IMR-90 (cell line): ENCODE data around the gene EPHA6. TPM values are rescaled to one million over a fixed set of nuclear protein-coding genes. Genes with fewer than 3 reads are reported as not detected.

Experiments used
- ATAC-seq: fragments of 200-7000 bp; cut with Tn5 transposase; 2 replicates; pipeline ENCODE4 v1.9.1; 2020; ENCODE audit warnings: low read depth, mild to moderate bottlenecking, moderate library complexity
- BruUV-seq: library from RNA; stranded (reverse); fragments of 400-500 nt; replicated peaks from 2 replicates; lab custom pipeline; 2021; lab: Mats Ljungman, UMichigan
- CTCF ChIA-PET: fragments of 300-600 bp; formaldehyde crosslinking; extraction: SDS; loops from one replicate; lab custom pipeline; 2021; ENCODE audit warnings: antibody characterized with exemption; lab: Yijun Ruan, JAX
- POLR2A ChIA-PET: fragments of 300-600 bp; sonication (Branson Sonifier 250); formaldehyde crosslinking; loops from one replicate; lab custom pipeline; 2022; ENCODE audit warnings: antibody characterized with exemption; ENCODE audit not compliant: unreplicated experiment; lab: Charles Lee
- DNase-seq: peaks from one replicate; pipeline ENCODE4 v3.0.0; 2013
- H2AFZ ChIP-seq: replicated peaks from 2 replicates; pipeline ENCODE3; 2013; ENCODE audit warnings: low read length, mild to moderate bottlenecking; ENCODE audit not compliant: poor library complexity
- H2AK5ac ChIP-seq: 2 replicates; pipeline ENCODE4 v1.6.1; 2013; ENCODE audit warnings: low read depth, low read length, inconsistent platforms
- H2AK9ac ChIP-seq: replicated peaks from 2 replicates; pipeline ENCODE3; 2013; ENCODE audit warnings: mild to moderate bottlenecking, low read depth, low read length, moderate library complexity; ENCODE audit not compliant: poor library complexity
- H2BK120ac ChIP-seq: 2 replicates; pipeline ENCODE4 v1.6.1; 2013; ENCODE audit warnings: low read depth, low read length, inconsistent platforms
- H2BK15ac ChIP-seq: 3 replicates; pipeline ENCODE4 v1.6.1; 2013; ENCODE audit warnings: low read depth, low read length, inconsistent platforms
- H2BK20ac ChIP-seq: 2 replicates; pipeline ENCODE4 v1.6.1; 2013; ENCODE audit warnings: low read depth, mild to moderate bottlenecking, inconsistent platforms, low read length, moderate library complexity
- H2BK5ac ChIP-seq: 2 replicates; pipeline ENCODE4 v1.6.1; 2013; ENCODE audit warnings: mild to moderate bottlenecking, low read depth, low read length, inconsistent platforms; ENCODE audit not compliant: poor library complexity, severe bottlenecking
- H3K14ac ChIP-seq: replicated peaks from 2 replicates; pipeline ENCODE4 v1.6.1; 2013; ENCODE audit warnings: low read depth, low read length, inconsistent platforms
- H3K18ac ChIP-seq: 2 replicates; pipeline ENCODE4 v1.6.1; 2013; ENCODE audit warnings: low read depth, low read length, control low read depth
- H3K23ac ChIP-seq: 2 replicates; pipeline ENCODE4 v1.6.1; 2013; ENCODE audit warnings: low read depth, low read length, inconsistent platforms
- H3K27ac ChIP-seq: 2 replicates; pipeline ENCODE4 v1.5.1; 2013; ENCODE audit warnings: mild to moderate bottlenecking, control low read depth, low read length; ENCODE audit not compliant: insufficient read depth
- H3K27me3 ChIP-seq: 2 replicates; pipeline ENCODE4 v1.6.1; 2013; ENCODE audit warnings: low read length; ENCODE audit not compliant: control insufficient read depth, insufficient read depth
- H3K36me3 ChIP-seq: 2 replicates; pipeline ENCODE4 v1.6.1; 2013; ENCODE audit warnings: low read length, mixed read lengths; ENCODE audit not compliant: control insufficient read depth, insufficient read depth
- H3K4ac ChIP-seq: 2 replicates; pipeline ENCODE4 v1.6.1; 2013; ENCODE audit warnings: low read depth, low read length, inconsistent platforms
- H3K4me1 ChIP-seq: 2 replicates; pipeline ENCODE4 v1.6.1; 2013; ENCODE audit warnings: low read length, mixed read lengths; ENCODE audit not compliant: control insufficient read depth, insufficient read depth
- H3K4me2 ChIP-seq: 2 replicates; pipeline ENCODE4 v1.6.1; 2013; ENCODE audit warnings: low read depth, mild to moderate bottlenecking, control low read depth, low read length, moderate library complexity
- H3K4me3 ChIP-seq: 2 replicates; pipeline ENCODE4 v1.5.1; 2013; ENCODE audit warnings: low read depth, mild to moderate bottlenecking, control low read depth, low read length, moderate library complexity; ENCODE audit not compliant: insufficient read depth
- H3K56ac ChIP-seq: 2 replicates; pipeline ENCODE4 v1.6.1; 2013; ENCODE audit warnings: low read length, inconsistent platforms; ENCODE audit not compliant: insufficient read depth; ENCODE audit errors: extremely low read depth
- H3K79me1 ChIP-seq, 2 experiments: 2 replicates each; pipeline ENCODE4 v1.6.1; 2013; ENCODE audit warnings: low read length in 2 of 2, inconsistent platforms in 1 of 2, low read depth in 1 of 2
- H3K9ac ChIP-seq: 2 replicates; pipeline ENCODE4 v1.6.1; 2013; ENCODE audit warnings: low read depth, low read length, control low read depth
- H3K9me1 ChIP-seq: 2 replicates; pipeline ENCODE4 v1.6.1; 2013; ENCODE audit warnings: low read length, inconsistent platforms; ENCODE audit not compliant: insufficient read depth
- H3K9me3 ChIP-seq: 2 replicates; pipeline ENCODE4 v1.6.1; 2013; ENCODE audit warnings: low read length; ENCODE audit not compliant: control insufficient read depth, insufficient read depth
- H4K20me1 ChIP-seq: 2 replicates; pipeline ENCODE4 v1.6.1; 2013; ENCODE audit warnings: low read length, inconsistent platforms; ENCODE audit not compliant: insufficient read depth
- H4K5ac ChIP-seq: 2 replicates; pipeline ENCODE4 v1.6.1; 2013; ENCODE audit warnings: mild to moderate bottlenecking, low read depth, low read length, control low read depth
- H4K8ac ChIP-seq, 2 experiments: 2 replicates each; pipeline ENCODE4 v1.6.1; 2013; ENCODE audit warnings: low read depth in 2 of 2, low read length in 2 of 2, control low read depth in 1 of 2, inconsistent platforms in 1 of 2
- H4K91ac ChIP-seq: 2 replicates; pipeline ENCODE4 v1.6.1; 2013; ENCODE audit warnings: low read depth, low read length, inconsistent platforms; ENCODE audit not compliant: insufficient read depth
- MAFK ChIP-seq: IDR thresholded peaks from 2 replicates; pipeline ENCODE4 v1.6.1; 2012; ENCODE audit warnings: low read depth, low read length, improper control_type of control experiment
- POLR2A ChIP-seq: IDR thresholded peaks from 2 replicates; pipeline ENCODE4 v1.6.1; 2012; ENCODE audit warnings: mild to moderate bottlenecking, low read depth, low read length
- RCOR1 ChIP-seq: IDR thresholded peaks from 2 replicates; pipeline ENCODE4 v1.6.1; 2012; ENCODE audit warnings: mild to moderate bottlenecking, low read length, improper control_type of control experiment; ENCODE audit not compliant: insufficient replicate concordance
- WGBS, 2 experiments: methylation state at CpG; one replicate each; pipeline versions ENCODE4 v1.1.5 to v1.1.7; 2013; ENCODE audit warnings: missing lambda C conversion rate in 2 of 2; ENCODE audit not compliant: insufficient read length in 1 of 2; ENCODE audit errors: extremely low coverage in 2 of 2; 5-methylcytosine and 5-hydroxymethylcytosine counted together
- dilution Hi-C: fragments of 300-500 bp; cut with HindIII; formaldehyde crosslinking; loops from one replicate; pipeline ENCODE4 v1.14.3; 2018; ENCODE audit warnings: low sequenced_read_pairs; ENCODE audit not compliant: unreplicated experiment
- in situ Hi-C: fragments of 300-500 bp; cut with MboI; formaldehyde crosslinking; loops from 3 replicates; pipeline ENCODE4 v1.14.3; 2019; ENCODE audit warnings: low sequenced_read_pairs, inconsistent platforms, mixed read lengths
- intact Hi-C: fragments of 100-400 bp; cut with micrococcal nuclease; formaldehyde crosslinking; loops from 2 replicates; pipeline ENCODE4 v1.10.0; 2022
- polyA plus RNA-seq, 3 experiments: library from polyadenylated mRNA; depleted of rRNA; stranded (reverse); fragments of >200 nt; gene quantifications; 2 replicates each; pipeline ENCODE4 v1.2.3, GENCODE V29; 2012; ENCODE audit warnings: low replicate concordance in 1 of 3
- total RNA-seq: library from RNA; depleted of rRNA; stranded (reverse); fragments of >200 nt; gene quantifications from 2 replicates; pipeline ENCODE4 v1.2.3, GENCODE V29; 2012

EPHA6 gene
- total and polyA plus RNA-seq, 2 of the 4 experiments (the other 2 are of a cell fraction): not detected

DNA sequence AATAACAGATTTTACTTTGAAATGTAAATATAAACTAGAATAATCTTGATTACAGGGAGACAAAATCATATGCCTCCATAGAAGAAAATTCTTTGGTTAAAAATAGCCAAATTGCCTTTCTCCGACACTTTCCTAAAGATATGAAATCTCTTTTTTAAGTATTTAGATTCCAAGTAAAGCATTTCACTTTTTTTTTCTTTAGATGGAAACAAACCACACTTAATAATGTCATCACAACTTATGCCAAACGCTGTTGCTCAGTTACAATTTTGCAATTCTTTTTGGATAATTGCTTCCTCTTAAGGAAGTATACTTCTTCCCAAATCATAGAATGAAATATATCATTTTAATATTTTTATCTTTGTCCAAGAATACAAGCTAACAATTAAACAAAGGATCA, 656.1 kb downstream of the EPHA6 start:
- H2BK15ac ChIP-seq: no peak overlapping the region
- no peak overlapping the region for H3K14ac ChIP-seq
- CTCF ChIA-PET: no interaction called here
- no peak overlapping the region for H3K27ac ChIP-seq
- H2AK9ac ChIP-seq: no peak overlapping the region
- ATAC-seq (no peak), DNase-seq (no peak)
- H3K36me3 ChIP-seq: no peaks in the 10 kb centered on the region
- H3K27me3 ChIP-seq: no peaks in the 10 kb centered on the region
- no peaks in the 10 kb centered on the region for H3K4me1 ChIP-seq
- no peaks in the 10 kb centered on the region for H3K9me1 ChIP-seq
- H4K91ac ChIP-seq: no peak overlapping the region
- H3K4ac ChIP-seq: no peak overlapping the region
- H2AK5ac ChIP-seq: no peak overlapping the region
- TF ChIP-seq MAFK: no peak
- TF ChIP-seq POLR2A: no peak
- TF ChIP-seq RCOR1: no peak
- H3K56ac ChIP-seq: no peak overlapping the region
- H3K9ac ChIP-seq: no peak overlapping the region
- no peak overlapping the region for H3K4me2 ChIP-seq
- no peak overlapping the region for H3K23ac ChIP-seq
- no peak overlapping the region for H3K18ac ChIP-seq
- H3K9me3 ChIP-seq: no peaks in the 10 kb centered on the region; the same call in 1 of the 2 replicates
- H4K8ac ChIP-seq: no peak overlapping the region
- H4K20me1 ChIP-seq: no peaks in the 10 kb centered on the region
- H2AFZ ChIP-seq: no peak overlapping the region
- intact Hi-C loops (no loop called here), in situ Hi-C loops (no loop called here), dilution Hi-C loops (no loop called here)
- H3K79me1 ChIP-seq: no peaks in the 10 kb centered on the region
- H2BK120ac ChIP-seq: no peak overlapping the region
- no peak overlapping the region for H3K4me3 ChIP-seq
- no TSS peak for BruUV-seq
- POLR2A ChIA-PET: no interaction called here
- H2BK20ac ChIP-seq: no peak overlapping the region
- H2BK5ac ChIP-seq: no peak overlapping the region
- H4K5ac ChIP-seq: no peak overlapping the region
- WGBS, 2 experiments: no CpG with 5 or more reads among the region's 2 CpGs
